ENCODE results near the gene SNRNP40. TPM values are rescaled to one million over a fixed set of nuclear protein-coding genes. Genes with fewer than 3 reads are reported as not detected.
"Not testable (repeated sequence)": the region's sequence is repeated elsewhere in the genome, so short reads cannot be mapped to it uniquely, and the experiment has no call there.

SNRNP40 gene
- polyA plus RNA-seq, 3 donors from 2014 or later: 80.7 to 150 (median 101) TPM

- Mint-ChIP-seq H3K4me1 (peaks cover 35 to 39% of the 10 kb centered on the region in 2 donors), H3K9me3 (no peaks in the 10 kb centered on the region), H3K27me3 (ENCODE audit: low read depth in 3 of 3) (peaks cover 0 to 2% (median 0%) of the 10 kb centered on the region in 3 donors), H3K27ac (peak overlapping the region in 3 of 6 donors; percentile 20 to 40 (median 30)), H3K36me3 (peaks cover 11 to 23% (median 13%) of the 10 kb centered on the region in 3 donors), H3K4me3 (no peak overlapping the region)
- DNase-seq: no peak
Measured at GRCh38 chr1:31306278-31306677, 9.7 kb upstream of the SNRNP40 start.

- Mint-ChIP-seq H3K4me3 (peak overlapping the region in 1 of 5 donors; percentile 15), H3K27me3 (ENCODE audit: low read depth in 3 of 3) (peaks cover 0 to 4% (median 0%) of the 10 kb centered on the region in 3 donors), H3K4me1 (peaks cover 21 to 65% of the 10 kb centered on the region in 2 donors), H3K27ac (peak overlapping the region in 5 of 6 donors; percentile 17 to 95 (median 66)), H3K9me3 (peaks cover 0 to 2% (median 0%) of the 10 kb centered on the region in 6 donors), H3K36me3 (peaks cover 3 to 17% (median 9%) of the 10 kb centered on the region in 3 donors)
- peak in 1 of 3 donors; percentile 9 for DNase-seq
Measured at GRCh38 chr1:31302709-31303441, 6.3 kb upstream of the SNRNP40 start.

DNA sequence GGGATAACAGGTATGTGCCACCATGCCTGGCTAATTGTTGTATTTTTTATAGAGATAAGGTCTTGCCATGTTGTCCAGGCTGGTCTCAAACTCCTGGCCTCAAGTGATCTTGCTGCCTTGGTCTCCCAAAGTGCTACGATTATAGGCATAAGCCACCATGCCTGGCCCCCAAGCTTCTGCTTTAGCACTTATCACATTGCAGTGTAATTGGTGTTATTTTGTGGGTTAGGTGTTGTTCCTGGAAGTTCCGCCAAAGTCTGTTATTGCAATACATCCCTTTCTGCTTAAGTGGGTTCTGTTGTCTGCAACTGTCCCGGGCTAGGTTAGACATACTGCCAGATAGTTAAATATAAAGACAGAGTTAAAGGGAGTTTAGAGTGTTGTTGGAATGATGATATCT is 3.6 kb upstream of the SNRNP40 start:
- Mint-ChIP-seq H3K9me3 (peaks cover 0 to 2% (median 0%) of the 10 kb centered on the region in 6 donors), H3K27ac (peak overlapping the region; percentile 92 to 98 (median 95)), H3K27me3 (ENCODE audit: low read depth in 3 of 3) (peaks cover 0 to 5% (median 0%) of the 10 kb centered on the region in 3 donors), H3K4me3 (peak overlapping the region; percentile 63 to 81 (median 78)), H3K36me3 (peaks cover 3 to 10% (median 9%) of the 10 kb centered on the region in 3 donors), H3K4me1 (peaks cover 11 to 58% of the 10 kb centered on the region in 2 donors)
- DNase-seq: peak; percentile 76 to 78 (median 78)

DNA sequence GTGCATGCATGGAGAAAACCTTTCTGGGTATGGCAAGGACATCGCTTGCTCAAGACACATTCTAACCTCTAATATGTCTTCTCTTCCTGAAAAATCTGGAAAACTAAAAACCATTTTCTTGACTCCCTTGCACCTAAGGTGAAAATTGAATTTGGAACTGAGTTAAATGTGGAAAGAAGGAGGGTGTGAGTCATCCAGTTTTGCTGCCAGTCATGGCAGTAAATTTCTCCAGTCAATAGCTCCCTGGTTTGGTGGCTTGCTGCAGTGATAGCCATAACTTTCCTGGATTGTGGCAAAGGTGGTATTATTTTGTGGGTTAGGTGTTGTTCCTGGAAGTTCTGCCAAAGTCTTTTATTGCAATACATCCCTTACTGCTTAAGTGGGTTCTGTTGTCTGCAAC is 2.8 kb upstream of the SNRNP40 start:
- Mint-ChIP-seq H3K27me3 (ENCODE audit: low read depth in 3 of 3) (peaks cover 0 to 5% (median 0%) of the 10 kb centered on the region in 3 donors), H3K27ac (peak overlapping the region; percentile 92 to 98 (median 95)), H3K36me3 (peaks cover 3 to 10% (median 9%) of the 10 kb centered on the region in 3 donors), H3K4me3 (peak overlapping the region; percentile 63 to 81 (median 78)), H3K4me1 (peaks cover 11 to 56% of the 10 kb centered on the region in 2 donors), H3K9me3 (peaks cover 0 to 2% (median 0%) of the 10 kb centered on the region in 6 donors)
- DNase-seq: peak in 1 of 3 donors; percentile 2

DNA sequence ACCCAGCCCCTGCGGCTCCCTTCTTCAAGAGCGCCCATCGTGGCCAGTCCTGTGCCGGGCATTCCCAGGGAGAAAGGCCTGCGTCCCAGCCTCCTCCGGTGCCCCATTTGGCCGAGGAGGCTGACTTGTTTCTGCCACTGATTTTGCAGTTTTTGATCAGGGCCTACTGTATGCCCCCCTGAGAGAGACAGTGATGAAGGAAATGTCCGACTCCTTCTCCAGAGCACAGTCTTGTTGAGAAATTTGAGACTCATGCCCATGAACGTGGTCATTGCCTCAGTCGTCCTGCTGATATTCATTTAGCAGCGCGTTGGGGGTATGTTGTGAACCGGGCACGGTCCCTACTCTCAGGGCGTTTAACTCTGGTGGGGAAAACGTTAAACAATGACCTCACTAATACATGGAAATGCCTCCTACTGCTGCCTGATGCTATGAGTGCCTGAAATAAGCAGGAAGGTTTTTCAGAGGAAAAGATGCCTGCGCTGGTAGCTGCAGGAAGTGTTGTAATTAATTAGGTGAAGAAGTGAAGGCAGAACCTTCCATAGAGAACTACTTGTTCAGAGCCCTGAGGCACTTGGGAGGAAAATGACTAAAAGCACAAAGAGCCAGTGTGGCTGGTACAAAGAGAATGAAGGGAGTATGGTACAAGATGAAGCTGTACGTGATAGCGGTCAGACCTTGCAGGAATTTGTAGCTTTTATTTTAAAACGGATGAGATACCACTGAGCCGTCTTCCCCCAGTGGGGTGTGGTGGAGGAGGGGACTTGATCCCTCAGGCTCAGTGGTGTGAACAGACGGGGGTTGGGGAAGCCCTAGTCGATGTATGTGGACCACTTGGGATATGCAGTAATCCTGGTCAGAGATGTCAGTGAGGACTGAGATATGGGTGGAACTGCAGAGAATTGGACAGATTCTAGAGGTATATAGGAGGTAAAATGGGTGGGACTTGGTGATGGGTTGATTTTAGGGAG is 974 bp upstream of the SNRNP40 start:
- Mint-ChIP-seq H3K27me3 (ENCODE audit: low read depth in 3 of 3) (peaks cover 0 to 5% (median 2%) of the 10 kb centered on the region in 3 donors), H3K36me3 (peaks cover 4 to 17% (median 13%) of the 10 kb centered on the region in 3 donors), H3K27ac (no peak overlapping the region), H3K4me3 (no peak overlapping the region), H3K4me1 (peaks cover 7 to 44% of the 10 kb centered on the region in 2 donors), H3K9me3 (peaks cover 0 to 2% (median 0%) of the 10 kb centered on the region in 6 donors)
- peak in 2 of 3 donors; percentile 7 to 10 for DNase-seq

- Mint-ChIP-seq H3K9me3 (peaks cover 0 to 2% (median 0%) of the 10 kb centered on the region in 6 donors), H3K27ac (peak overlapping the region in 1 of 6 donors; percentile 83), H3K27me3 (ENCODE audit: low read depth in 3 of 3) (peaks cover 0 to 5% (median 2%) of the 10 kb centered on the region in 3 donors), H3K36me3 (peaks cover 4 to 19% (median 17%) of the 10 kb centered on the region in 3 donors), H3K4me3 (no peak overlapping the region), H3K4me1 (peaks cover 8 to 29% of the 10 kb centered on the region in 2 donors)
- no peak for DNase-seq
Measured at GRCh38 chr1:31295874-31296485, 608 bp downstream of the SNRNP40 start.

- peaks cover 0 to 2% (median 0%) of the 10 kb centered on the region in 3 donors for H3K27me3 Mint-ChIP-seq (ENCODE audit: low read depth in 3 of 3)
- no peak for DNase-seq
- H3K36me3 Mint-ChIP-seq: peaks cover 10 to 48% (median 39%) of the 10 kb centered on the region in 3 donors
- H3K27ac Mint-ChIP-seq: peak overlapping the region in 2 of 6 donors; percentile 17 to 25
- peaks cover 3 to 8% of the 10 kb centered on the region in 2 donors for H3K4me1 Mint-ChIP-seq
- no peak overlapping the region for H3K4me3 Mint-ChIP-seq
- no peaks in the 10 kb centered on the region for H3K9me3 Mint-ChIP-seq
Measured at GRCh38 chr1:31289021-31289420, 7.6 kb downstream of the SNRNP40 start.

DNA sequence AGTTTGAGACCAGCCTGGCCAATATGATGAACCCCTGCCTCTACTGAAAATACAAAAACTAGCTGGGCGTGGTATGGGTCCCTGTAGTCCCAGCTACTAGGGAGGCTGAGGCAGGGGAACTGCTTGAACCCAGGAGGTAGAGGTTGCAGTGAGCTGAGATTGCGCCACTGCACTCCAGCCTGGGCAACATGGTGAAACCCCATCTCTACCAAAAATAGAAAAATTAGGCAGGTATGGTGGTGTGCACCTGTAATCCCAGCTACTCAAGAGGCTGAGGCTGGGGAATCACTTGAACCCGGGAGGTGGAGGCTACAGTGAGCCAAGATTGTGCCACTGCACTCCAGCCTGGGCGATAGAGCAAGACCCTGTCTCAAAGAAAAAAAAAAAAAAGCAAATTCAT is 8.8 kb downstream of the SNRNP40 start:
- H3K4me3 Mint-ChIP-seq, DNase-seq: not testable (repeated sequence)

GRCh38 chr1:31282426-31282825 is 14.2 kb downstream of the SNRNP40 start:
- DNase-seq; H3K27me3 Mint-ChIP-seq (ENCODE audit: low read depth in 3 of 3); H3K4me1 Mint-ChIP-seq; H3K4me3 Mint-ChIP-seq; H3K9me3 Mint-ChIP-seq: not testable (repeated sequence)
- Mint-ChIP-seq H3K36me3 (peaks cover 29 to 48% (median 35%) of the 10 kb centered on the region in 3 donors), H3K27ac (peak overlapping the region in 1 of 6 donors; percentile 48)

More for the DNA sequence above, 8.8 kb downstream of the SNRNP40 start:
- H3K36me3 Mint-ChIP-seq: peaks cover 14 to 47% (median 37%) of the 10 kb centered on the region in 3 donors
- H3K27ac Mint-ChIP-seq; H3K9me3 Mint-ChIP-seq; H3K27me3 Mint-ChIP-seq (ENCODE audit: low read depth in 3 of 3); H3K4me1 Mint-ChIP-seq: not testable (repeated sequence)

DNA sequence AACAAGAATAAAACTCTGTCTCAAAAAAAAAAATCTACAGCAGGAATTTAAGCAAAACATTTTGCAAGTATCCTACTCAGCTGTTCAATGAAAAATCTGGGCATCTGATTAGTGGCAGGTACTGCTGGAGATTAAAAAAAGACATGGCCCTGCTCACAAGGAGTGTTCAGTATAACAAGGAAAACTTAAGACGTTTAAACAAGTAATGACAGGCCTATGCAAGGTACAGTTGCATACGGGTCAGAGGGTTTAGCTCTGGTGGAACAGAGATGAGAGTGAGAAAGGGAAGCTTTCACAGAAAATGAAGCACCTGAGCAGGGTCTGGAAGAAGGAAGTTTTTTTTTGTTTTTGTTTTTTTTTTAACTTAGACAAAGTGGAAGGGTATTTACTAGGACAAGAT is 23.0 kb downstream of the SNRNP40 start:
- Mint-ChIP-seq H3K4me1 (peaks cover 4 to 5% of the 10 kb centered on the region in 2 donors), H3K27me3 (ENCODE audit: low read depth in 3 of 3) (no peaks in the 10 kb centered on the region), H3K27ac (peak overlapping the region in 1 of 6 donors; percentile 15), H3K9me3 (no peaks in the 10 kb centered on the region), H3K4me3 (no peak overlapping the region), H3K36me3 (peaks cover 23 to 34% (median 28%) of the 10 kb centered on the region in 3 donors)
- DNase-seq: no peak

DNA sequence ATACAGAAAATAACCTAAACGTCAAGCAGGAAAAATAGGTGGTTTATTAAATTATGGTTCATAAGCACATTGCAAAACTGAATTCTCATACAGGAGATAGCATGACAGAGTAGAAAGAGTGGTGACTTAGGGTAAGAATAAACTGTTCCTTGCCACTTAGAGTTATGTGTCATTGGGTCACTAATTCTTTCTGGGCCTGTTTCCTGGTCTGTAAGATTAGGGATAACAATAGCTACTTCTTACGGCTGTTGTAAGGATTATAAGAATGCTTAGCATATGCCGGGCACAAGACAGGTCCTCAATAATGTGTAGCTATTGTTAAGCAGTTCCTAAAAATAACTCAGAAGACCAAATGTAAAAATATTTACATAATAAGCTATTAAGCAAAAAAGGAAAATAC is 24.2 kb downstream of the SNRNP40 start:
- no peaks in the 10 kb centered on the region for H3K27me3 Mint-ChIP-seq (ENCODE audit: low read depth in 3 of 3)
- DNase-seq: no peak
- H3K9me3 Mint-ChIP-seq: no peaks in the 10 kb centered on the region
- peaks cover 4 to 5% of the 10 kb centered on the region in 2 donors for H3K4me1 Mint-ChIP-seq
- H3K4me3 Mint-ChIP-seq: no peak overlapping the region
- no peak overlapping the region for H3K27ac Mint-ChIP-seq
- H3K36me3 Mint-ChIP-seq: peaks cover 22 to 38% (median 29%) of the 10 kb centered on the region in 3 donors

- no peak overlapping the region for H3K4me3 Mint-ChIP-seq
- DNase-seq: no peak
- peaks cover 0 to 2% (median 0%) of the 10 kb centered on the region in 3 donors for H3K27me3 Mint-ChIP-seq (ENCODE audit: low read depth in 3 of 3)
Measured at GRCh38 chr1:31266547-31266946, 30.0 kb downstream of the SNRNP40 start.

More at GRCh38 chr1:31266547-31266946, 30.0 kb downstream of the SNRNP40 start:
- Mint-ChIP-seq H3K36me3 (peaks cover 27 to 54% (median 34%) of the 10 kb centered on the region in 3 donors), H3K9me3 (no peaks in the 10 kb centered on the region), H3K27ac (peak overlapping the region in 2 of 6 donors; percentile 31 to 33), H3K4me1 (no peaks in the 10 kb centered on the region)
